ENCODE data around the gene GDF11.

Gene GDF11

DNA sequence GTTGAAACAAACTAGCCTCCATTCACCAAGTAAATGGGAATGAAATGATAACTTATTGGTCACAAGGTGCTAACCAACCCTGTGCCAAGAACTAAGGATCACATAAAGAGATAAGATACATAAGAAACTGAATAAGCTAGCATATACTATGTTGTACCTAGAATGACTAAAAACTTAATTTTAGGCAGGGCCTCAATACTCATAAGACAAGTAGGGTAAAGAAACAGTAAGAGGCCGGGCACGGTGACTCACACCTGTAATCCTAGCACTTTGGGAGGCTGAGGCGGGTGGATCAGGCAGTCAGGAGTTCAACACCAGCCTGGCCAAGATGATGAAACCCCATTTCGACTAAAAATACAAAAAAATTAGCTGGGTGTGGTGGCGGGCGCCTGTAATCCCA is 17.7 kb downstream of the GDF11 start:
- CTCF ChIA-PET, result interaction anchor here (1.4 to 13.0 kb wide), 3 partner anchors 9 to 17 kb away, joined by 3 to 145 read pairs (median 12); partner anchors contain the start of gene GDF11
- Histone ChIP-seq H3K4me1 (ENCODE audit: control extremely low read depth in 1 of 4, control insufficient read depth in 4 of 4, insufficient read depth in 4 of 4, low read length in 3 of 4) (no peaks in the 10 kb centered on the region), H3K9me3 (ENCODE audit: control extremely low read depth in 1 of 5, control insufficient read depth in 4 of 5, insufficient read depth in 2 of 5, low read depth in 1 of 5, low read length in 4 of 5) (peaks cover 0 to 2% (median 0%) of the 10 kb centered on the region in 5 experiments), H3K27ac (ENCODE audit: insufficient read depth in 1 of 2, low read depth in 1 of 2, low read length in 2 of 2, poor library complexity in 1 of 2, severe bottlenecking in 2 of 2) (no peak overlapping the region), H3K36me3 (ENCODE audit: control insufficient read depth in 4 of 4, insufficient read depth in 4 of 4, low read length in 3 of 4) (peaks cover 28 to 74% (median 49%) of the 10 kb centered on the region in 4 experiments), H3K27me3 (replicated peaks in 2 of 5; ENCODE audit: control insufficient read depth in 4 of 5, insufficient read depth in 5 of 5, low read length in 4 of 5) (no peaks in the 10 kb centered on the region), H3K4me3 (ENCODE audit: control insufficient read depth in 1 of 7, extremely low read depth in 1 of 7, insufficient read depth in 4 of 7, low read depth in 2 of 7, low read length in 6 of 7) (no peak overlapping the region)
- WGBS (ENCODE audit: insufficient coverage), result 98% methylated on average over 6 of the region's 6 CpGs
- no peak for DNase-seq
- POLR2A ChIA-PET, result no interaction called here

DNA sequence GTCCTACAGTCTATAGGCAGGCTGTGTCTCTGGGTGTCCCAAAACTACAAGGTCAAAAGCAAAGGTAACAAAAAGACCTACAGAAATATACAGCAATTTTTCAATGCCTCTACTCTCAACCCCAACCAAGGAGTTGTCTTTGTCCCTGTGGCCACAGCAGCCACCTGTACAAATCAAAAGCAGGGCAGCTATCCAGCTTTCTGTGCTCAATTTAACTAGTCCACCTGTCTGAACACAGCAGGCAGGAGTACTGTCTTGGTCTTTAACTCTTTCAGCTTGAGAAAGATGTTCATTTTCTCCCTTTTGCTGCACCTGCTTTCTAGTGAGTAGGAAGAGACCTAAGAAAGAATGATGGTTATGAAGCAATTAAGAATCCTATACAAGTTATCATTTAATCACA is 19.7 kb downstream of the GDF11 start:
- H3K4me1 ChIP-seq (ENCODE audit: control extremely low read depth in 1 of 4, control insufficient read depth in 4 of 4, insufficient read depth in 4 of 4, low read length in 3 of 4), result no peaks in the 10 kb centered on the region
- no peak overlapping the region for H3K4me3 ChIP-seq (ENCODE audit: control insufficient read depth in 1 of 7, extremely low read depth in 1 of 7, insufficient read depth in 4 of 7, low read depth in 2 of 7, low read length in 6 of 7)
- CTCF ChIA-PET, result interaction anchor here (3.8 to 13.0 kb wide), 2 partner anchors 11 to 19 kb away, joined by 12 to 145 read pairs; partner anchors contain the start of gene GDF11
- no peak overlapping the region for H3K27ac ChIP-seq (ENCODE audit: insufficient read depth in 1 of 2, low read depth in 1 of 2, low read length in 2 of 2, poor library complexity in 1 of 2, severe bottlenecking in 2 of 2)
- H3K9me3 ChIP-seq (ENCODE audit: control extremely low read depth in 1 of 5, control insufficient read depth in 4 of 5, insufficient read depth in 2 of 5, low read depth in 1 of 5, low read length in 4 of 5), result peaks cover 0 to 2% (median 0%) of the 10 kb centered on the region in 5 experiments
- no peak for DNase-seq
- POLR2A ChIA-PET, result no interaction called here
- H3K36me3 ChIP-seq (ENCODE audit: control insufficient read depth in 4 of 4, insufficient read depth in 4 of 4, low read length in 3 of 4), result peaks cover 24 to 70% (median 42%) of the 10 kb centered on the region in 4 experiments
- no peaks in the 10 kb centered on the region for H3K27me3 ChIP-seq (replicated peaks in 2 of 5; ENCODE audit: control insufficient read depth in 4 of 5, insufficient read depth in 5 of 5, low read length in 4 of 5)

GRCh38 chr12:55765736-55766290 is 22.9 kb downstream of the GDF11 start:
- POLR2A ChIA-PET, result no interaction called here
- 91% methylated on average over 4 of the region's 5 CpGs for WGBS (ENCODE audit: insufficient coverage)
- no peak for DNase-seq
- H3K27me3 ChIP-seq (replicated peaks in 2 of 5; ENCODE audit: control insufficient read depth in 4 of 5, insufficient read depth in 5 of 5, low read length in 4 of 5), result no peaks in the 10 kb centered on the region
- CTCF ChIA-PET, result interaction anchor here (0.7 to 1.7 kb wide), 6 partner anchors 9 to 31 kb away, joined by 3 to 6 read pairs (median 3); no protein-coding TSS in a partner anchor
- H3K4me1 ChIP-seq (ENCODE audit: control extremely low read depth in 1 of 4, control insufficient read depth in 4 of 4, insufficient read depth in 4 of 4, low read length in 3 of 4), result no peaks in the 10 kb centered on the region
- H3K9me3 ChIP-seq (ENCODE audit: control extremely low read depth in 1 of 5, control insufficient read depth in 4 of 5, insufficient read depth in 2 of 5, low read depth in 1 of 5, low read length in 4 of 5), result no peaks in the 10 kb centered on the region
- no peak overlapping the region for H3K27ac ChIP-seq (ENCODE audit: insufficient read depth in 1 of 2, low read depth in 1 of 2, low read length in 2 of 2, poor library complexity in 1 of 2, severe bottlenecking in 2 of 2)
- peaks cover 17 to 61% (median 32%) of the 10 kb centered on the region in 4 experiments for H3K36me3 ChIP-seq (ENCODE audit: control insufficient read depth in 4 of 4, insufficient read depth in 4 of 4, low read length in 3 of 4)
- H3K4me3 ChIP-seq (ENCODE audit: control insufficient read depth in 1 of 7, extremely low read depth in 1 of 7, insufficient read depth in 4 of 7, low read depth in 2 of 7, low read length in 6 of 7), result no peak overlapping the region

- H3K36me3 ChIP-seq (ENCODE audit: control insufficient read depth in 4 of 4, insufficient read depth in 4 of 4, low read length in 3 of 4), result peaks cover 15 to 62% (median 40%) of the 10 kb centered on the region in 4 experiments
- H3K27me3 ChIP-seq (replicated peaks in 2 of 5; ENCODE audit: control insufficient read depth in 4 of 5, insufficient read depth in 5 of 5, low read length in 4 of 5), result no peaks in the 10 kb centered on the region
- H3K4me1 ChIP-seq (ENCODE audit: control extremely low read depth in 1 of 4, control insufficient read depth in 4 of 4, insufficient read depth in 4 of 4, low read length in 3 of 4), result no peaks in the 10 kb centered on the region
- no peak overlapping the region for H3K27ac ChIP-seq (ENCODE audit: insufficient read depth in 1 of 2, low read depth in 1 of 2, low read length in 2 of 2, poor library complexity in 1 of 2, severe bottlenecking in 2 of 2)
- no peak overlapping the region for H3K4me3 ChIP-seq (ENCODE audit: control insufficient read depth in 1 of 7, extremely low read depth in 1 of 7, insufficient read depth in 4 of 7, low read depth in 2 of 7, low read length in 6 of 7)
- no peaks in the 10 kb centered on the region for H3K9me3 ChIP-seq (ENCODE audit: control extremely low read depth in 1 of 5, control insufficient read depth in 4 of 5, insufficient read depth in 2 of 5, low read depth in 1 of 5, low read length in 4 of 5)
- DNase-seq, result no peak
- ChIA-PET CTCF (interaction anchor here (1.0 to 1.3 kb wide), 4 partner anchors 14 to 173 kb away, joined by 3 read pairs; no protein-coding TSS in a partner anchor), POLR2A (no interaction called here)
- WGBS (ENCODE audit: insufficient coverage), result no CpG with 5 or more reads among the region's 4 CpGs
These were observed 24.2 kb downstream of the GDF11 start for GRCh38 chr12:55767156-55767555.

GRCh38 chr12:55771736-55772135 is 28.8 kb downstream of the GDF11 start:
- H3K36me3 ChIP-seq (ENCODE audit: control insufficient read depth in 4 of 4, insufficient read depth in 4 of 4, low read length in 3 of 4), result peaks cover 10 to 46% (median 36%) of the 10 kb centered on the region in 4 experiments
- H3K27ac ChIP-seq (ENCODE audit: insufficient read depth in 1 of 2, low read depth in 1 of 2, low read length in 2 of 2, poor library complexity in 1 of 2, severe bottlenecking in 2 of 2), result no peak overlapping the region
- ChIA-PET CTCF (interaction anchor here (0.6 to 3.3 kb wide), 8 partner anchors 11 to 1291 kb away, joined by 3 to 13 read pairs (median 4); no protein-coding TSS in a partner anchor), POLR2A (no interaction called here)
- H3K27me3 ChIP-seq (replicated peaks in 2 of 5; ENCODE audit: control insufficient read depth in 4 of 5, insufficient read depth in 5 of 5, low read length in 4 of 5), result no peaks in the 10 kb centered on the region
- H3K4me1 ChIP-seq (ENCODE audit: control extremely low read depth in 1 of 4, control insufficient read depth in 4 of 4, insufficient read depth in 4 of 4, low read length in 3 of 4), result no peaks in the 10 kb centered on the region
- H3K9me3 ChIP-seq (ENCODE audit: control extremely low read depth in 1 of 5, control insufficient read depth in 4 of 5, insufficient read depth in 2 of 5, low read depth in 1 of 5, low read length in 4 of 5), result no peaks in the 10 kb centered on the region
- WGBS (ENCODE audit: insufficient coverage), result 98% methylated on average over 5 of the region's 6 CpGs
- DNase-seq, result no peak
- no peak overlapping the region for H3K4me3 ChIP-seq (ENCODE audit: control insufficient read depth in 1 of 7, extremely low read depth in 1 of 7, insufficient read depth in 4 of 7, low read depth in 2 of 7, low read length in 6 of 7)

DNA sequence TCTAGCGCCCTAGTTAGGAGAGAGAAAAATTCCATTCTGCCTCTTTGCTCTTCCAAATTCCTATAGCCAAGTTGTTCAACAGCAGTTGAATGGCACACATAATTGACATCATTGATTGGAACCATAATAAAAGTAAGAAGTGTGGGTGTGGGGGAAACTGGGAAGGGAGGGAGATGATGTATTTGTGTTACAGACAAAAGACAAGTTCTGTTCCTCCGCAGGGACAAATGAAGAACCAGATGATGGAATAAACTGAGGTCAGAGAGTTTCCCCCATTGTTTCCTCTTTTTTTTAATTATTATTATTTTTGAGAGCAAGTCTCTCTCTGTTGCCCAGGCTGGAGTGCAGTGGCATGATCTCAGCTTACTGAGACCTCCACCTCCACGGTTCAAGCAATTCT is 34.9 kb downstream of the GDF11 start:
- ChIA-PET CTCF (interaction anchor here (2.6 kb wide), 1 partner anchor 32 kb away, joined by 12 read pairs; no protein-coding TSS in a partner anchor), POLR2A (no interaction called here)
- Histone ChIP-seq H3K27ac (ENCODE audit: insufficient read depth in 1 of 2, low read depth in 1 of 2, low read length in 2 of 2, poor library complexity in 1 of 2, severe bottlenecking in 2 of 2) (no peak overlapping the region), H3K27me3 (replicated peaks in 2 of 5; ENCODE audit: control insufficient read depth in 4 of 5, insufficient read depth in 5 of 5, low read length in 4 of 5) (no peaks in the 10 kb centered on the region), H3K4me3 (ENCODE audit: control insufficient read depth in 1 of 7, extremely low read depth in 1 of 7, insufficient read depth in 4 of 7, low read depth in 2 of 7, low read length in 6 of 7) (no peak overlapping the region), H3K9me3 (ENCODE audit: control extremely low read depth in 1 of 5, control insufficient read depth in 4 of 5, insufficient read depth in 2 of 5, low read depth in 1 of 5, low read length in 4 of 5) (no peaks in the 10 kb centered on the region), H3K4me1 (ENCODE audit: control extremely low read depth in 1 of 4, control insufficient read depth in 4 of 4, insufficient read depth in 4 of 4, low read length in 3 of 4) (peaks cover 0 to 13% (median 0%) of the 10 kb centered on the region in 4 experiments), H3K36me3 (ENCODE audit: control insufficient read depth in 4 of 4, insufficient read depth in 4 of 4, low read length in 3 of 4) (peaks cover 11 to 44% (median 27%) of the 10 kb centered on the region in 4 experiments)
- WGBS (ENCODE audit: insufficient coverage), result 100% methylated on average over 2 of the region's 3 CpGs
- no peak for DNase-seq

GRCh38 chr12:55780685-55781084 is 37.8 kb downstream of the GDF11 start:
- H3K4me1 ChIP-seq (ENCODE audit: control extremely low read depth in 1 of 4, control insufficient read depth in 4 of 4, insufficient read depth in 4 of 4, low read length in 3 of 4), result peaks cover 0 to 13% (median 0%) of the 10 kb centered on the region in 4 experiments
- peaks cover 23 to 61% (median 39%) of the 10 kb centered on the region in 4 experiments for H3K36me3 ChIP-seq (ENCODE audit: control insufficient read depth in 4 of 4, insufficient read depth in 4 of 4, low read length in 3 of 4)
- DNase-seq, result peak; percentile 35 to 76 (median 75)
- ChIA-PET CTCF (interaction anchor here (0.6 to 3.1 kb wide), 5 partner anchors 13 to 49 kb away, joined by 3 to 22 read pairs (median 3); partner anchors contain the start of gene DNAJC14), POLR2A (no interaction called here)
- peak overlapping the region; percentile 16 to 30 for H3K27ac ChIP-seq (ENCODE audit: insufficient read depth in 1 of 2, low read depth in 1 of 2, low read length in 2 of 2, poor library complexity in 1 of 2, severe bottlenecking in 2 of 2)
- no peaks in the 10 kb centered on the region for H3K27me3 ChIP-seq (replicated peaks in 2 of 5; ENCODE audit: control insufficient read depth in 4 of 5, insufficient read depth in 5 of 5, low read length in 4 of 5)
- no peaks in the 10 kb centered on the region for H3K9me3 ChIP-seq (ENCODE audit: control extremely low read depth in 1 of 5, control insufficient read depth in 4 of 5, insufficient read depth in 2 of 5, low read depth in 1 of 5, low read length in 4 of 5)
- no peak overlapping the region for H3K4me3 ChIP-seq (ENCODE audit: control insufficient read depth in 1 of 7, extremely low read depth in 1 of 7, insufficient read depth in 4 of 7, low read depth in 2 of 7, low read length in 6 of 7)
- no CpG with 5 or more reads among the region's 2 CpGs for WGBS (ENCODE audit: insufficient coverage)

Data from common myeloid progenitor, CD34-positive (primary cell).